ENCODE measurements around the gene ACBD5.
A peak's percentile ranks its signal among the peaks of the same experiment; 100 is the strongest.

The ACBD5 gene

DNA sequence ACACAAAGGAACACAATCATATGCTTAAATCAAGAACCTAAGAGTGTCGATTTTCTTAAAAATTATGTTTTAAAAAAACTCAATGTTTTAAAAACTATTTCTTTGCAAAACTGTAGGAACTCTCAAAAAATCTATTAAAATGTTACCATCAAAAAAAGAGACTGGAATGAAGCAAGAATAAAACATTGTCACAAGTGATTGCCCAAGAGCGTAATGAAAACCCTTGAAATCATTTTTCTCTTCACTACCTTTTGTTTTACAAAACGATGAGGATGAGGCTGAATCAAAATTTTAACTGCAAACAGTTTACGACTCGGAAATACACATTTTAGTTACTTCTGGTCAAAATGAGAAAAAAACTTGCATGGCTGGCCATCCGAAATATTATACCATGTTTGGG, 87.3 kb downstream of the ACBD5 start:
- no peak for DNase-seq (ENCODE audit: low read depth)
- TF ChIP-seq, protein P1, sequence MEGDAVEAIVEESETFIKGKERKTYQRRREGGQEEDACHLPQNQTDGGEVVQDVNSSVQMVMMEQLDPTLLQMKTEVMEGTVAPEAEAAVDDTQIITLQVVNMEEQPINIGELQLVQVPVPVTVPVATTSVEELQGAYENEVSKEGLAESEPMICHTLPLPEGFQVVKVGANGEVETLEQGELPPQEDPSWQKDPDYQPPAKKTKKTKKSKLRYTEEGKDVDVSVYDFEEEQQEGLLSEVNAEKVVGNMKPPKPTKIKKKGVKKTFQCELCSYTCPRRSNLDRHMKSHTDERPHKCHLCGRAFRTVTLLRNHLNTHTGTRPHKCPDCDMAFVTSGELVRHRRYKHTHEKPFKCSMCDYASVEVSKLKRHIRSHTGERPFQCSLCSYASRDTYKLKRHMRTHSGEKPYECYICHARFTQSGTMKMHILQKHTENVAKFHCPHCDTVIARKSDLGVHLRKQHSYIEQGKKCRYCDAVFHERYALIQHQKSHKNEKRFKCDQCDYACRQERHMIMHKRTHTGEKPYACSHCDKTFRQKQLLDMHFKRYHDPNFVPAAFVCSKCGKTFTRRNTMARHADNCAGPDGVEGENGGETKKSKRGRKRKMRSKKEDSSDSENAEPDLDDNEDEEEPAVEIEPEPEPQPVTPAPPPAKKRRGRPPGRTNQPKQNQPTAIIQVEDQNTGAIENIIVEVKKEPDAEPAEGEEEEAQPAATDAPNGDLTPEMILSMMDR (IDR thresholded peaks at IDR 0.05; ENCODE audit: low read length, missing control alignments) = no peak
- H3K4me3 ChIP-seq (replicated peaks; ENCODE audit: low read depth, low read length) = peak overlapping the region; percentile 72

DNA sequence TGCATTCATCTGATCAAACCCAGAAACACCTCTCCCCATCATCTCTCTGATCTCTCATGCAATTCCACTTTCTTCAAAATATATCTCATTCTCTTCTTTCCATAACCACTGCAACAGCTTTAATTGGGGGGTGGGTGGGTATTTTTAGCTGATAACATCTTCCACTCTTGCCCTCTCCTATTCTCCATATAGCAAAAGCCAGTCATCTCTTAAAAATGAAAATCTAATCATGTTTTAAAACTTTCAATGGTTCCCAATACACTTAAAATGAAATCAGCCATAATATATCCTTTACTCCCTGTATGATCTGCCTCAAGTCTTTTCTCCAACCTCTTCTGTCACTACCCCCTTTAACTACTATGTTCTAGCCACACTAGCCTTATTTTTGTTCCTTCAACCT, 87.9 kb downstream of the ACBD5 start:
- no peak for DNase-seq (ENCODE audit: low read depth)
- peak overlapping the region; percentile 72 for H3K4me3 ChIP-seq (replicated peaks; ENCODE audit: low read depth, low read length)
- TF ChIP-seq, protein P1 (IDR thresholded peaks at IDR 0.05; ENCODE audit: low read length, missing control alignments) = no peak

DNA sequence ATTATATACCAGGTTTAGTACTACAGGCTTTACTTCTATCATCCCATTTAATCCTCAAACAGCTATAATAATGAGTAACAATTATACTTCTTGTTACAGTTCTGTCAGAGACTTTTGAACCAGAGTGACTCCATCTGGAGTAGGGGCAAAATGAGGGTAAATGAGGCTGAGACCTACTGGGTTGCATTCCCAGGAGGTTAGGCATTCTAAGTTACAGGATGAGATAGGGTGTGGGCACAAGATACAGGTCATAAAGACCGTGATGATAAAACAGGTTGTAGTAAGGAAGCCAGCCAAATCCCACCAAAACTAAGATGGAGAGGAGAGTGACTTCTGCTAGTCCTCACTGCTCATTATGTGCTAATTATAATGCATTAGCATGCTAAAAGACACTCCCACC, 90.3 kb downstream of the ACBD5 start:
- DNase-seq (ENCODE audit: low read depth) = no peak

DNA sequence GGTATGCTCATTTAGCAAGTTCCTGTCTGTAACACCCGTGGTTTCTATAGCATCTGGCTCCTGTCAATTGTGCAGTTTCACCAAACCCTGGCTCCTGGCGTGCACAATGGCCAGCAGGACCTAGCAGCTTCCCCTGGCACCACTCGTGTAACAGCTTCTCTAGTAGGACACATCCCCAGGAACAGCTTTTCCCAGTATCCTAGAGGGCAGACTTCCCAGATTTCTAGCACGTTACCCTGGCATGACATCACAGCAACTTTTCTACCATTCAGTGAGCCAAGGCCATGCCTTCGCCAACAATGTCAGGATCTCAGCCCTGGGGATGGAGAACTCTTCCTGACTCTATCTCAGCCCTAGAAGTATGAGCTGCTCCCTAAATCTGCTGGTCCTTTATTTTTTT, 92.9 kb downstream of the ACBD5 start:
- no peak for DNase-seq (ENCODE audit: low read depth)
- TF ChIP-seq, protein P1 (IDR thresholded peaks at IDR 0.05; ENCODE audit: low read length, missing control alignments) = no peak
- H3K4me3 ChIP-seq (replicated peaks; ENCODE audit: low read depth, low read length) = no peak overlapping the region

More for the DNA sequence above, 90.3 kb downstream of the ACBD5 start:
- TF ChIP-seq, protein P1 (IDR thresholded peaks at IDR 0.05; ENCODE audit: low read length, missing control alignments) = no peak
- no peak overlapping the region for H3K4me3 ChIP-seq (replicated peaks; ENCODE audit: low read depth, low read length)

DNA sequence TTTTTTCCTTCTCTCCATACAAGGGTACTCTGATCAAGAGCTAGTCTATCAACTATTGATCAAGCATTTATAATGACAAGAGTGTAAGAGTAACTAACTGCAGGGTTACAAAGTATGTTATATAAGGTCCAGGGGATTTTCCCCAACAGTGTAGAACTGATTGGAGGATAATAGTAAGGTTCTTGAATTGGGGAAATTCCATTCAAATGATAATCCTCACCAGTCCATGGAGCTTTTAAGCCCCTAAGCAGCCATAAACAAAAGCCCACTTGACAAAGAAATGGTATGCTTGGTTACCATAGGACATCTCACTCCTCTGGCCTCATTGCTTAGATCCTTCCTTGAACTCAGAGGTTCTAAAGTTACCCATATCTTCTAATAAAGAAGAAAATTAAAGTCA, 94.7 kb downstream of the ACBD5 start:
- no peak overlapping the region for H3K4me3 ChIP-seq (replicated peaks; ENCODE audit: low read depth, low read length)
- TF ChIP-seq, protein P1 (IDR thresholded peaks at IDR 0.05; ENCODE audit: low read length, missing control alignments) = no peak
- no peak for DNase-seq (ENCODE audit: low read depth)

Measured in fibroblast of pulmonary artery (primary cell).